Fibroblast of upper back skin (primary cell): ENCODE results near the gene RANBP1.

ENCODE experiments used
- DNase-seq: peaks from one replicate; pipeline ENCODE4 v3.0.0-alpha.2; 2013

The RANBP1 gene

GRCh38 chr22:20089226-20089976, 26.5 kb upstream of the RANBP1 start:
- DNase-seq = no peak

- no peak for DNase-seq
Observed at GRCh38 chr22:20089977-20090729, 25.8 kb upstream of the RANBP1 start.

- no peak for DNase-seq
Observed at GRCh38 chr22:20090730-20091240, 25.1 kb upstream of the RANBP1 start.

DNA sequence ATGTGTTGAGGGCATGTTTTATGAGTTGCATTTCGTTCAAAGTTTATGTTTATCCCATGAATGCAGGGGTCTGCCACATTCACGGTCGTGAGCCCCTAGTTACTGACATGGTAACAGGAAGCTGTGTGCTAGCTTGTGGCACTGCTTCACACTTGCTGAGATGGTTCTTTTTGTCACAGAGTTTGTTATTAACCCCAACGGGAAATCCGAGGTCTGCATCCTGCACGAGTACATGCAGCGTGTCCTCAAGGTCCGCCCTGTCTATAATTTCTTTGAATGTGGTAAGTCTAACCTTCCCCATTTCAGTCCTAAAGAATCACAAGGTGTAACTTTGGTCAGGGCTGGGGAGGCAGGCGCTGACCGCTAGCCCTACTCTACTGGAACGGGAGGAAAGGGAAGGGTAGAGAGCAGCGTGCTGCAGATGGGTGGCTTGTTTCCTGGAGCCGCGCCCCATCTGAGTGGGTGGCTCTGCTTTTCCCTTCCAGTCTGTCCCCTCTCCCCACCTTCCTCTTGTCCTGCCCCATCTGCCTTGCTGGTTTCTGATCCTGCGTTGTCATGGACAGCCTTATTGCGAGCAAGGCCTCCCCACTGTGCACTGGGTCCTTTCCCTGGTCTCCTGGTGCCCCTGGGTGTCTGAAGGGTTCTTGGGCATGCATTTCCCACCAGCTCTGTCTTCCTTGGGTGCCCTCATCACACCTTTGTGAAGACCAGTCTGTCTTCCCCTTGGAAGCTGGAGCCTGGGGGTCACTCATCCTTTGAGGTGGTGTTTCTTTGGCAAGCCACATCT, 24.0 kb upstream of the RANBP1 start:
- no peak for DNase-seq

- no peak for DNase-seq
Observed at GRCh38 chr22:20092477-20092854, 23.4 kb upstream of the RANBP1 start.

DNA sequence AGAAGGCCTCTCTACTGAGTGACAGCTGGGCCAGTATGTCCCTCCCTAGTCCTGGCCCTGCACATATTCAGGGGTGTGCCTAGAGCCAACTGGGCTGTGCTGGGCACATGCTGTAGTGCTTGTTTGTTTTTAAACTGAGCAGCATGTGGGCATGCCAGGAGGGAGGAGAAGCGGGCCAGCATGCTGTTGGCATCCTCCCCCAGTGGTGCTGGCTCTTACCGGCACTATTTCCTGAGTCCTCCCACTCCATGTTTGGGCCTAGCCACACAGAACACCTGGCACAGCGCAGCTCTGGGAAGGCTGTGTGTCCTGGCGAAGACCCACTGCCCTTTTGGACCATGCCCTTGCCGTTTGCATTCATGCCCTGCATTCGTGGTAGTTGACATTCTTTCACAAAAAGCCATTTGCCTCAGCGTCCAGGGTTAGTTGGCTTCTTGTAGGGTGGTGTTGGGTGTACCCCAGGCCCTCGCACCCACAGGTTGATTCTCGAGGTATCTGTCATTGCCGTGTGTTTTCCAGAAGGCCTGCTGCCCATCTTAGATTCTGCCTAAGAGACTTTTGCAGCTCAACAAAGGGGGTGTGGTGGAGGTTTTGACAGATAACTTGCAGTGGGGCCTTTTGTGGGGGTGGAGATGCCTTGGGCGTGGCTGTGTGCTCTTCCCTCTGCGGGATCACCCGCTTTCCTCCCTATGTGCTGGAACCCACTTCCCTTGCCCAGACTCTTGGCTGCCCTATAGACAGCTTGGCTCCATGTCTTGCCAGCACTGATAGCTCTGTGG, 22.3 kb upstream of the RANBP1 start:
- DNase-seq = no peak

DNA sequence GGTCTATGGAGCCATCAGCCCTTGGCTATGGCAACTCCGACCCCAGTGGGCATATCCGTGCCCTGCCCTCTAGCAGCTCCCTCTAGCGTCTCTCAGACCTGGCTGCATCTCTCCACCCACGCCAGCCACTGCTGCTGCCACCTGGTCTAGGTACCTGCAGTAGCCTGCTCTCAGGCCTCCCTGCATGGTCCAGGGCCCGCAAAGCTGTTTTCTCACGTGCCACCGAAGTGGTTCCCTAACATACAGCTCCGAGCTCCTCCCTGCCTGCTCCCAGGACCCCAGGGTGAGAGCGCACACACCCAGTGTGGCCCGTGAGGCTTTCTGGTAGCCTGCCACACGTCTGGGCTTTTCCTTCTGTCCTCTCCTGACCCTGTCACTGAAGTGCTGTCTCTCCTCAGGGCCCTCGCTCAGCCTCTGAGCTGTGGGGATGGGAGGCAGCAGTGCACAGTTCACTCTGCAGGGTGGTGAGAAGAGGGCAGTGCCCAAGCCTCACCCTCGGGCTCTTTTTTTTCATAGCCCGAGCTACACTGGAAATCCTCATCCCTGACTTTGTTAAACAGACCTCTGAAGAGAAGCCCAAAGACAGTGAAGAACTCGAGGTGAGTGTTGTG, 21.6 kb upstream of the RANBP1 start:
- DNase-seq = no peak

- no peak for DNase-seq
Observed at GRCh38 chr22:20095521-20095920, 20.4 kb upstream of the RANBP1 start.

DNA sequence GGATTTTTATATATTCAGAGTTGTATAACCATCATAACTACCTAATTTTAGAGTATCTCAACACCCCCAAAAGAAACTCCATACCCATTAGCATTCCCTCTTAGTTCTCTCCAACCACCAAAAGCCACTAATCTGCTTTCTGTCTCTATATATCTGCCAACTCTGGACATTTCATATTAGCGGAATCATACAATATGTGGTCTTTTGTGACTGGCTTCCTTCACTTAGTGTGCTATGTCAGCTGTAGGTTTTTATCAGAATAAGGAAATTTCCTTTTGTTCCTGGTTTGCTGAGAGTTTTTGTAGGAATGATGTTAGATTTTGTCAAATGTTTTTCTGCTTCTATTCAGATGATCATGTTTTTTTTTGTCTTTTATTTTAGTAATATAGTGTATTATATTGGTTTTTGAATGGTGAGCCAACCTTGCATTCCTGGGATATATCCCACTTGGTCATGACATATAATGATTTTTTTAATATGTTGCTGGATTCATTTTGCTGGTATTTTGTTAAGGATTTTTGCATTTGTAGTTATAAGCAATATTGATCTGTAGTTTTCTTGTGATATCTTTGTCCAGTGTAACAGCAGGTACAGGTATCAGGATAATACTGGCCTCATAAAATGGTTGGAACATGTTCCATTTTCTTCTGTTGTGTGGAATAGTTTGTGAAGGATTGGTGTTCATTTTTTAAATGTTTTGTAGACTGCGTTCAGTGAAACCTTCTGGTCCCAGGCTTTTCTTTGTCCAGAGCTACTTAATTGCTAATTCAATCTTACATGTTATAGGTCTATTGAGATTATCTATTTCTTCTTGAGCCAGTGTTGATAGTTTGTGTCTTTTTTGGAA, 19.1 kb upstream of the RANBP1 start:
- DNase-seq = no peak

DNA sequence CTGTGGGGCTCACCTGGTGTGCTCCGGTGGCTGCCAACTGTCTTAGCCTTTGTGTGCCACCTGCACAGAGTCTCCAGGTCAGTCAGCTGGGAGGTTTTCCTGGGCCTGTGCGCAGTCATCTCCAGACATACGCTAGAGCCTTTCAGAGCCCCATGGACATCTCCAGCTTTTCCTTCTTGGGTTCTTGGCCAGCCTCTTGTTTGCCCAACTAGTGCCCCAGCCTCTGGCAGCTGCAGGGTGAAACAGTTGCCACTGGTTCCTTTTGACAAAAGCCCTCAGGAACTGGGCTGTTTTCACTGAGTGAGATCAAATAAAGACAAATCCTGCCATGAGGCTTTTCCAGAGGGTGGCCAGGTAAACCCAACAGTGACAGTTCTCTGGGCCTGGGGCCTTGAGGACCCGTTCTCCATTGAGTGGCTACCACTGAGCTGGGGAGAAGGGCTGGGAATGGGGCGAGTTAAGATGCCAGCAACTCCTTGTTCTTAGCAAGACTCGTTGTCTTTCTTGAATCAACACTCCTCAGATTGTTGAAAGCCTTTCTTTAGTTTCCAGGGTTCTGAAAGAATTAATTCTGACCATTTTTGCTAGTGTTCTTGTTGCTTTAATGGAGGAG, 16.7 kb upstream of the RANBP1 start:
- DNase-seq = no peak

DNA sequence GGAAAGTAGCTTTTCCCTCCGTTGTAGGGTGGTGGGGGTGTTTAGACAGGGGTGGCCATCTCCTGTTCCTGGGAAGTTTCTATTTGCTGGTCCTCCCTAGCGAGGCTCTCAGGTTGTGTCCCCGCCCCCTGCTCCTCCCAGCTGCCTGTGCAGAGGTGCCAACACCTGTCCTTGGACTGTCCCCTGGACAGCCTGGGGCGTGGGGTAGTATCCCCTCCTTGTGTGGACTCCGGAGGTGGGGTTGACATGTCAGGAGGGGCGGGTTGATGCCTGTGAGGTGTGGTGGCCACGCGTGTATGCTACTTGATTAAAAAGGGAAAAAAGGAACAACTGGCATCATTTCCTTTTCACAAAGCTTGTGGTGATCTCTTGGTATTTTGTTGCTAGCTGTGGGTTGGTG, 14.3 kb upstream of the RANBP1 start:
- DNase-seq = no peak

DNA sequence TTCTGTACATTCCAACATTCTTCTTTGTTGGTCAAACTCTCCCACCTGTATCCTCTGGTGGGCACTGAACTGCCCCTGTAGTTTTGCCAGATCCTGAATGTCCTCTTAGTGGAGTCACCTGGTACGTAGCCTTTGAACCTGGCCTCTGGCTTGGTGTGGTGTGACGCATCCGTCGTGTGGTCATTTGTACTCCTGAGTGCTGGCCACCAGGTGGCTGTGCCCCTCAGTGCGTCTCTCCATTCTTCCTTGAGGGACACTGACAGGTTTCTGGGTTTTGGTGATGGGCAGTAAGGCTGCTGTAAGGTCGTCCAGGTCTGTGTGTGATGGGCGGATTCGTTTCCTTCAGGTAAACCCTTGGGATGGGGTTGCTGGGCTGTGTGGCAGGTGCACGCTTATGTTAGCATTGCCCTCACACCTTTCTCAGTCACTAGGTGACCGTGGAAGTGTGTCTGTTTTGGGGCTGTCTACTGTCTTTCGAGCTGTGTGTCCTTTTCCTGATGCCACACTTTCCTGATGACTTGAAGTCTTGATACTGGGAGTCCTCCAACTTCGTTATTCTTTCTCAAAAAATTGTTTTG, 13.6 kb upstream of the RANBP1 start:
- DNase-seq = no peak

DNA sequence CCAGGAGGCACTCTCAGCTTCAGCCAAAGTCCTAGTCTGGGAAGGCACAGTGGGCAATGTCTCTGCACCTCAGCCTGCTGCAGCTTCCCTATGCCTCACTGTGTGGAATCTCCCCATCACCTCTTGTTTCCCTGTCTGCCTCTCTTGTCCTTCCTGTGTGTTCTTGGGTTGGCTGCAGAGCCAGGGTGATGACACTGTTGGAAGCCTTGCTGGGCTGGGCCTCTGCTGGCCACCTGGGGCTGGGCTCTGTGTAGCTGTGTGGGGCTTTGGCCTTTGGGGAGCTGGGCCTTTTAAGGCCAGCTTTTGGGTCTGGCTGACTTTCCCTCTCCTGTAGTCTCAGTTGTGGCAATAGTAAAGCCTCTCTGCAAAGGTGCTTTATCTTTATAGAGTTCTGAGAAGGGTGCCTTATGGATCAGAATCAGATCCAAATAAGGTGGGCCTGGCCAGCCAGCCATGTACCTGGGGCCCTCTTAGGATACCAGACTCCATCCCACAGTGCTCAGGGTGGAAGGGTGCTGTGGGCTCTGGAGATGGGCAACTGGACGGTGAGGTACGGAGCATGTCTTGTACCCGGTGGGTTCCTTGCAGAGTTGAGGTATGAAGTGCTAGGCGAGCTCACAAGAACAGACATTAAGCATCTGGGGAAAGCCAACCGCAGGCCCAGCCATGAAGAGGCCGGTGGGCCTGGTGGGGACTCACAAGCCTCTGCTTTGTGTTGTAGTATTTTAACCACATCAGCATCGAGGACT, 10.3 kb upstream of the RANBP1 start:
- DNase-seq = no peak

GRCh38 chr22:20106205-20106848, 9.6 kb upstream of the RANBP1 start:
- no peak for DNase-seq

DNA sequence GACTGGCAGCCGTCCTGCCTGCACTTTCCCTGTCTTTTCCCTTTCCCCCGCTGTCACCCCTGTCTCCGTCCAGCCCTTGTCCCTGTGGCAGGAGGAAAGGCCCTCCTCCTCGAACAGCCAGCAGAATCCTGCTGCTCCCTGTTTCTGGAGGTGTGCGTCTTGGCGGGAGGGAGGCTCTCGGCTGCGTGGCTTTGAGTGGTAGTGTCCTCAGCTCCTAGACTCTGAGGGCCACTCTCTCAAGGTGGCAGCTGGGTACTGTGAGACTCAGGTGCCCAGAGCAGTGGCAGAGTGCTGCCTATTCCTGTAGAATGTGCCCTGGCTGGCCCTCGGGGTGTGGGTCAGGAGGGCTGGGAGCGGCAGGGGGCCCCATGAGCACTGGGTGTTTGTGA, 9.1 kb upstream of the RANBP1 start:
- no peak for DNase-seq

GRCh38 chr22:20107471-20107901, 8.4 kb upstream of the RANBP1 start:
- no peak for DNase-seq

DNA sequence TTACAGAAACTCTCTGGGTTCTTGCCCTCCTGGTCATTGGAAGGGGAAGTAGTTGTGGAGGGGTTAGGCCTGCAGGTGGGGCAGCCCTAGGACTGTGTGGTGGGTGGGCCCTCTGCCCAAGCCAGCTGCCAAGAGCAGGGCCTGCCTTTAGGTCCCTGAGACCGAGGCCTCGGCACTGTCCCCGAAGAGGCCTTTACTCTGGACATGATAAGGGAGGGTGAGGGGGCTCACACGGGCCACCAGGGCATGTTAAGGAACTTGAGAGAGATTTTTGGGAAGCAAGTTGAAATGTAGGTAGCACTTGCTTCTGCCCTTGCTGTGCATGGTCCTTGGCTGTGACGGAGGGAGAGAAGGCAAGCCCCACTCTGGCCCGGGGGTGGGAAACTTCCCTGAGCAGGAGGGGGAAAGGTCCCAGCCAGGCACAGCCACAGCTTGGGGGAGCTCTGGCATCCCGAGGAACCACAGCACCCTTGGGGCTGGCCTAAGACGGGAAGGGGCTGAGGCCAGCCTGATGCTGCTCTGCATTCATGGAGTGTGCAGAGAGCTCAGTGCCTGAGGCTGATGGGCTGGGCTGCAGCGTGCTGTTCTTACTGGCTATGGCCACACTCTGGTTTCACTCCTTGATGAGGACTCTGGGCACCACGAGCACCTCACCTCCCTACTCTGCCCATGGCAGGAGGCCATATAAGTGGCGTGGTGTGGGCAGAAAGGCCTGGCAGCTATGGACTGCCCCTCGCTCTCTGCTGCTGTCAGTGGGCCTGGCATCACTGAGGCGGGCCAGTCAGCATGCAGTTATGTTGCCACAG, 7.8 kb upstream of the RANBP1 start:
- no peak for DNase-seq

DNA sequence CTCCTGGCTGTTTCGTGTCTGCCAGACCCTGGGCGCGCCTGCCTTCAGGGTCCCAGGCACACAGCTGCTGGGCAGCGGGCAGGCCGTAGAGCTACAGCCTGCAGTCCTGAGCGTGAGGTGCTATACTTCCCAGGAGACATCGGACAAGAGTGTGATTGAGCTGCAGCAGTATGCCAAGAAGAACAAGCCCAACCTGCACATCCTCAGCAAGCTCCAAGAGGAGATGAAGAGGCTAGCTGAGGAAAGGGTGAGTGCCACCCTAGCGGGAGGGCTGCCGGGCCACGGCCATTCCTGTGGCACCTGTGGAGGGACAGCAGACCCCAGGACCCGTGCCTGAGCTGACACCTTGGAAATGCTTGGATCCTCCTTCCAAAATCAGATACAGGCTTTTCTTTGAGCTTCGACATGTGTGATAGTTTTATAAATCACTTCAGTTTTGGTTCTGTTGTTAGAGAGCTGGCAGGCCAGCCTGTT, 7.1 kb upstream of the RANBP1 start:
- DNase-seq = no peak
